GM12891 (cell line): ENCODE results near the gene WWC2. TPM values are rescaled to one million over a fixed set of nuclear protein-coding genes. Genes with fewer than 3 reads are reported as not detected.

Experiments used
- DNase-seq: peaks from one replicate; pipeline ENCODE4 v3.0.0; 2011; ENCODE audit warnings: low spot score; ENCODE audit not compliant: insufficient read length
- FAIRE-seq: peaks from 2 replicates; lab custom pipeline; 2011; peaks lifted over from hg19 to GRCh38; lab: Jason Lieb, UNC
- PAX5 ChIP-seq: IDR thresholded peaks from 2 replicates; pipeline ENCODE4 v1.6.1; 2011; ENCODE audit warnings: low read length, moderate library complexity, mild to moderate bottlenecking; ENCODE audit not compliant: insufficient read depth, severe bottlenecking
- POLR2A ChIP-seq: IDR thresholded peaks from 2 replicates; pipeline ENCODE4 v1.6.1; 2011; ENCODE audit warnings: low read depth, low read length, control low read depth
- POLR2AphosphoS5 ChIP-seq: IDR thresholded peaks from 2 replicates; pipeline ENCODE4 v1.6.1; 2011; ENCODE audit warnings: low read depth, low read length, control low read depth
- POU2F2 ChIP-seq: IDR thresholded peaks from 2 replicates; pipeline ENCODE4 v1.6.1; 2011; ENCODE audit warnings: low read depth, mild to moderate bottlenecking, control low read depth, low read length, moderate library complexity
- SPI1 ChIP-seq: IDR thresholded peaks from 2 replicates; pipeline ENCODE4 v1.6.1; 2011; ENCODE audit warnings: low read depth, low read length, control low read depth
- TAF1 ChIP-seq: IDR thresholded peaks from 2 replicates; pipeline ENCODE4 v1.6.1; 2011; ENCODE audit warnings: low read depth, low read length, control low read depth
- polyA plus RNA-seq: library from polyadenylated mRNA; unstranded; fragments of >200 nt; gene quantifications from one replicate; pipeline ENCODE4 v1.2.1, GENCODE V29; 2012; ENCODE audit warnings: low read depth, missing spikeins, inconsistent platforms; ENCODE audit not compliant: missing spikeins

WWC2 gene
- 0.06 TPM for polyA plus RNA-seq

- FAIRE-seq (no peak), DNase-seq (peak; percentile 40)
- TF ChIP-seq POU2F2 = peak; percentile 55; the same call in 1 of the 2 replicates
- TF ChIP-seq TAF1 = no peak
- no peak for TF ChIP-seq SPI1
- no peak for TF ChIP-seq POLR2AphosphoS5
- TF ChIP-seq POLR2A = no peak
- TF ChIP-seq PAX5 = no peak
Measured at GRCh38 chr4:183098723-183099536, at the start of gene WWC2. WWC2 (plus strand) TSS chr4:183099257; CDS start chr4:183099492, 235 bp downstream.

DNA sequence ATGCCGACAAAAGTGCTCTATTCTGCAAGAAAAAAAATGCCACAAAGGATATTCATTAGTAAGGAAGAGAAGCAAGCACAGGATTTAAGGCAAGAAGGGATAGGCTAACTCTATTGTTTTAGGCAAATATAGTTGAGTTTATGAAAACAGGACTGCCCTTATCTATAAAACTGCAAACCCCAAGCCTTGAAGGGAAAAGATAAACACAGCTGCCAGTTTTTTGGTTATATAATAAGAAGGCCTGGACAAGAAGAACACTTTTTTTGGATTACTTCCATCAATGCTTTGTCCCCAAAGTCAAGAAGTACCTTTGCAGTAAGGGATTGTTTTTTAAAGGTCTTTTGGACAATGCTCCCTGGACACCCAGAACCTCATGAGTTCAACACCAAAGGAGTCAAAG is 45.4 kb upstream of the WWC2 start:
- no peak for DNase-seq
- no peak for TF ChIP-seq POLR2AphosphoS5
- no peak for TF ChIP-seq TAF1
- no peak for TF ChIP-seq SPI1
- no peak for TF ChIP-seq POU2F2
- no peak for TF ChIP-seq PAX5
- no peak for TF ChIP-seq POLR2A
- no peak for FAIRE-seq

- DNase-seq (no peak), FAIRE-seq (no peak)
- TF ChIP-seq SPI1 = no peak
- TF ChIP-seq PAX5 = no peak
- TF ChIP-seq POLR2AphosphoS5 = no peak
- TF ChIP-seq TAF1 = no peak
- TF ChIP-seq POLR2A = no peak
- no peak for TF ChIP-seq POU2F2
Measured at GRCh38 chr4:183057255-183057654, 41.8 kb upstream of the WWC2 start.

DNA sequence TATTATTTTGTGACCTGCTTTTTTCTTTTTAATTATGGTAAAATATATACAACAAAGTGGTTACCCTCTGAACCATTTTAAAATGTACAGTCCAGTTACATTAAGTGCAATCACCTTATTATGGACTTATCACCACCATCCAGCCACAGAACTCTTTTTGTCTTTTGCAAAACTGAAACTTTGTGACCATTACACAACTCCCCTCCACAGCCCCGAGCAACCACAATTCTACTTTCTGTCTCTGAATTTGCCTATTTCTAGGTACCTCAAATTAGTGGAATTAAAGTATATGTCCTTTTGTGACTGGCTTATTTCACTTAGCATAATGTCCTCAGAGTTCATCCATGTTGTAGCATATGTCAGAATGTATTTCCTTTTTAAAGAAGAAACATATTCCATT is 39.3 kb upstream of the WWC2 start:
- DNase-seq (no peak), FAIRE-seq (no peak)

GRCh38 chr4:183068502-183068901 is 30.6 kb upstream of the WWC2 start:
- FAIRE-seq = no peak

More for the DNA sequence above, 39.3 kb upstream of the WWC2 start:
- TF ChIP-seq POU2F2 (no peak), PAX5 (no peak), POLR2AphosphoS5 (no peak), SPI1 (no peak)

GRCh38 chr4:183071222-183071621 is 27.8 kb upstream of the WWC2 start:
- TF ChIP-seq POU2F2 (no peak), PAX5 (no peak), TAF1 (no peak), SPI1 (no peak), POLR2A (no peak), POLR2AphosphoS5 (no peak)
- FAIRE-seq (no peak), DNase-seq (no peak)

More at GRCh38 chr4:183068502-183068901, 30.6 kb upstream of the WWC2 start:
- DNase-seq = no peak
- TF ChIP-seq POLR2AphosphoS5 = no peak
- no peak for TF ChIP-seq POLR2A
- TF ChIP-seq TAF1 = no peak
- no peak for TF ChIP-seq PAX5
- TF ChIP-seq SPI1 = no peak
- TF ChIP-seq POU2F2 = no peak

GRCh38 chr4:183072176-183072575 is 26.9 kb upstream of the WWC2 start:
- no peak for TF ChIP-seq TAF1
- no peak for TF ChIP-seq POLR2A
- TF ChIP-seq PAX5 = no peak
- TF ChIP-seq POU2F2 = no peak
- no peak for TF ChIP-seq POLR2AphosphoS5
- no peak for TF ChIP-seq SPI1
- FAIRE-seq (no peak), DNase-seq (no peak)

GRCh38 chr4:183073838-183074145 is 25.3 kb upstream of the WWC2 start:
- no peak for FAIRE-seq
- TF ChIP-seq POU2F2 (no peak), TAF1 (no peak), POLR2AphosphoS5 (no peak), PAX5 (no peak), SPI1 (no peak), POLR2A (no peak)
- no peak for DNase-seq

DNA sequence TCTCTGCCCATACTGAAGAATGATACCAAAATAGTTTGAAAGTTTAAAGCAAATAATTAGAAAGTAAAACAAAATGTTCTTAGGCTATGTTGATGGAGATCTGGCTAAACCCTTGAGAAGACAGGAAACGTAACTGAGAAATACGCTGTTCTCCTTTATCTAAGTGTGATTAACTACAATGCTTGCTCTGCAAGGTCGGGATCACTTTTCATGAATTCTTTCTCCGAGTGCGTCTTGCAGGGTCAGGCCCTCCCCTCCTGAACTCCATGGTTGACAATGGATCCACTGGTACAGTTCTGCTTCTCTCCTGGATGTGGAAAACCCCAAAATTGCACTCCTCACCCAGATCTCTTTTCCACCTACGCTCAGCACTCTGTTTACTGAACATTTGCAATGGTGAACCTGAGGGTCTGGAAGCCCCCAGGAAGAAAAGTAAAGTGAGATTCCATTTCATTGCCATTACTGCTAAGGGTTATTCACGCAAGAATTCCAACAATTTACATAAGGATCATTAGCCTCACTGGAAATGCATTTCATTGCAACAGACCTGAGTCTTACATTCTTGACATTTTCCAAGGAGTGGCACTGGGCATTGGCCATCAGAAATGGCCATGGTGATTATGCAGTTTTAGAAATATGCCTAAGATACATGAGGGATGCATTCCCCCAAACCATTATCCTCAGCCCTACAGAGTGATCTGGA is 24.6 kb upstream of the WWC2 start:
- TF ChIP-seq POU2F2 (no peak), POLR2A (no peak), SPI1 (no peak), POLR2AphosphoS5 (no peak), PAX5 (no peak)

DNA sequence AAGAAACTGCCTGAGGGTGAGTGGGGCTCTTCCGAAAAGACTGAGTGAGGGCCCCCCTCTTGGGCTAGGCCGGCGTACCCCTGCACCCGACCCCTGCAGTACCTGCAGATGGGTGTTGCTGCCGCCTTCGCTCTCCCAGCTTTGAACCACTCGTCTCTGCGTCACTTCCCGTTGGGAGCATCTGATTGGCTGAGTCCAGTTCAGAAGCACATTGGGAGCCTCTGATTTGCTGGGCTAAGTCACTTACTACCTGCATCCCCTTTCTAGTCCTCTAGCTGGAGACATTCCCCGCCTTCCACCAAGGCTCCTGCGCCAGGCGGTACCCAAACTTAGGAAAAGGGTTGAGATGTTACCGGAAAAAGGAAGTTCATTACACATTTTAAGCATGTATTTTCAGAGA is 20.4 kb upstream of the WWC2 start:
- TF ChIP-seq POLR2AphosphoS5 (no peak), PAX5 (no peak), POLR2A (no peak), SPI1 (no peak), TAF1 (no peak), POU2F2 (no peak)
- DNase-seq = no peak

More for the DNA sequence above, 24.6 kb upstream of the WWC2 start:
- DNase-seq (no peak), FAIRE-seq (no peak)

More for the DNA sequence above, 20.4 kb upstream of the WWC2 start:
- FAIRE-seq = no peak
